Epithelial cell of proximal tubule (primary cell): ENCODE results near the gene HES4. TPM values are rescaled to one million over a fixed set of nuclear protein-coding genes. Genes with fewer than 3 reads are reported as not detected.

ENCODE experiments used
- DNase-seq: peaks from one replicate; pipeline ENCODE4 v3.0.0-alpha.2; 2011; ENCODE audit warnings: low read depth
- H3K4me3 ChIP-seq: 2 replicates; pipeline ENCODE4 v1.5.1; 2011; ENCODE audit warnings: low read depth, mild to moderate bottlenecking, low read length
- total RNA-seq: library from RNA; depleted of rRNA; stranded (reverse); fragments of >200 nt; gene quantifications from 2 replicates; pipeline ENCODE4 v1.2.3, GENCODE V29; 2015
- TF ChIP-seq, protein P1 (sequence below): conservative IDR thresholded peaks from 2 replicates; pipeline ENCODE4 v1.5.1; 2012; ENCODE audit warnings: low read depth, mild to moderate bottlenecking, low read length

The HES4 gene
- total RNA-seq, 1 donor from 2014 or later: 193 TPM

DNA sequence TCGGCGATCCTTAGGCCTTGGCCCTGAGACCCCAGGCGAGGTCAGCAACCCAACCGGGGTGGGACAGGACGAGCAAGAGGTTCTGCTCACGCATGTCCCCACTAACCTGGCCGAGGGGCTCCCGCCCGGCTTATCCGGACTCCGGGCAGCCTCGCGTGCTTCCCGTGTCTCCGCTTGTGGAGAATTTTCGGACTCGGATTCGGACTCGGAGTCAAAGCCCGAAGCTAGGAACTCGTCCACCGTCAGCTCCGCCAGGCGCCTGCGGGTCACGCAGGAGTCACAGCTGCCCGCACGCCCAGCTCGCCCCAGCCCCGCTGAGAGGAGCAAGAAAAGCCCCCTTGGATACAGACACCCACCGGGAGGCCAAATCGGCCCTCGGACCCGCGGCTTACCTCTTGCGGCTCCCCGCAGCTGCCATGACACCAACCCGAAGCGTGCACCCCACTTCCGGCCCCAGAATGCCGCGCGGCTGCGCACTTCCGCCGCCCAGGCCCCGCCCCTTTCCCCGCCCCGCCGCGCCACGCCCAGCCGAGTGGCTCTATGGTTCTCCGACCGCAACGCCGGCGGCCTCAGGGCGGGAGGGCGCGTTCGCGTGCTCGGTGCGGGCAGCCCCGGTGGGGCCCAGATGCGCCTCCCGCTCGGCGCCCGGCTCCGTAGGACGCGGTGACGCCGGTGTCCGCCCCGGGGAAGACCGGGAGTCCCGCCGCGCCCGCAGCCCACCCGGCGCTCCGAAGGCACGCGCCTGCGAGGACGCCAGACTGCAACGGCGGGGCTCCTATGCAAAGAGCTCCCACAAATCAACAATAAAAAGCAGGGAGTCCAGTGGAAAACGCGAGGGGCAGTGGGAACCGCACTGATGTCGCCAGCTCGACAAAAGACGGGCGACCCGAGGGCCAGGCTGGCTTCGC lies 40.8 kb downstream of the HES4 start, which contains the start of gene NOC2L:
NOC2L (minus strand) TSS at position 434 of the 908 bp plus-strand sequence; CDS start at position 418, 16 bp downstream.
- H3K4me3 ChIP-seq: peak within 1 kb of the TSS; percentile 99
- TF ChIP-seq, protein P1, sequence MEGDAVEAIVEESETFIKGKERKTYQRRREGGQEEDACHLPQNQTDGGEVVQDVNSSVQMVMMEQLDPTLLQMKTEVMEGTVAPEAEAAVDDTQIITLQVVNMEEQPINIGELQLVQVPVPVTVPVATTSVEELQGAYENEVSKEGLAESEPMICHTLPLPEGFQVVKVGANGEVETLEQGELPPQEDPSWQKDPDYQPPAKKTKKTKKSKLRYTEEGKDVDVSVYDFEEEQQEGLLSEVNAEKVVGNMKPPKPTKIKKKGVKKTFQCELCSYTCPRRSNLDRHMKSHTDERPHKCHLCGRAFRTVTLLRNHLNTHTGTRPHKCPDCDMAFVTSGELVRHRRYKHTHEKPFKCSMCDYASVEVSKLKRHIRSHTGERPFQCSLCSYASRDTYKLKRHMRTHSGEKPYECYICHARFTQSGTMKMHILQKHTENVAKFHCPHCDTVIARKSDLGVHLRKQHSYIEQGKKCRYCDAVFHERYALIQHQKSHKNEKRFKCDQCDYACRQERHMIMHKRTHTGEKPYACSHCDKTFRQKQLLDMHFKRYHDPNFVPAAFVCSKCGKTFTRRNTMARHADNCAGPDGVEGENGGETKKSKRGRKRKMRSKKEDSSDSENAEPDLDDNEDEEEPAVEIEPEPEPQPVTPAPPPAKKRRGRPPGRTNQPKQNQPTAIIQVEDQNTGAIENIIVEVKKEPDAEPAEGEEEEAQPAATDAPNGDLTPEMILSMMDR: no peak
- no peak for DNase-seq

DNA sequence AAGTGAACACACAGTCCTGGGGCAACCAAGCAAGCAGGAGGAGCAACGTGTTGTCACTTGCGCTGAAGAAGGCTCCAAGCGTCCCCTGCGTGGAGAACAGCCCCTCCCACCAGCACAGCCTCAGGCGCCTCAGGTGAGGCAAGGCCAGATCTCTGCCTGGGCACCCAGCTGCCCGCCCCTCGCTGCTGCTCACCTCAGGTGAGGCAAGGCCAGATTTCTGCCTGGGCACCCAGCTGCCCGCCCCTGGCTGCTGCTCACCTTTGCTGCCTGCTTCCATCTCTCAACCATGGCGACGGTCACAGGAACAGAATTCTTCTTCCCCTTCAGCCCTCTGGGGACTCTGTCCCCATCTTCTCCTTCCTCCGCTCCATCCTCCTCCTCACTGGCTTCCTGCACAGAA lies 43.3 kb downstream of the HES4 start:
- DNase-seq: no peak
- no peak overlapping the region for H3K4me3 ChIP-seq
- TF ChIP-seq, protein P1: no peak

DNA sequence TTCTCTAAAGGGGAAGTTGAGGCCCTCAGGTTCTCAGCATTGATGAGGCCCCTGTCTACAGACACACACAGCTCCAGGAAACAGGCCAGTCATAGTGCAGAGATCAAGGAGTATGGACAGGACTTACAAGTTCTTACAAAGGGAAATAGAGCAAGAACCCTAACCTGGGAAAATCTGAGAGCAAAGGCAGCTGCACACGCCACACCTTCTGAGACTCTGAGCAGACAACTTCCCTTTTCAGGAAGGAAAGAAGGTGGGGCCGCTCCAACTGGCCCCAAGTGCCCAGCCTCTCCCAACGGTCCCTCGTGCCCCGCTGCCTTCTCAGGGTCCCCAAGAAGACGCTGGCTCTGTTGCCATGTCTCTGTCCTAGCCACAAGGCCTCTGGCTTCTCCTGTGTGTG lies 44.4 kb downstream of the HES4 start:
- H3K4me3 ChIP-seq: no peak overlapping the region
- DNase-seq: no peak
- TF ChIP-seq, protein P1: no peak

DNA sequence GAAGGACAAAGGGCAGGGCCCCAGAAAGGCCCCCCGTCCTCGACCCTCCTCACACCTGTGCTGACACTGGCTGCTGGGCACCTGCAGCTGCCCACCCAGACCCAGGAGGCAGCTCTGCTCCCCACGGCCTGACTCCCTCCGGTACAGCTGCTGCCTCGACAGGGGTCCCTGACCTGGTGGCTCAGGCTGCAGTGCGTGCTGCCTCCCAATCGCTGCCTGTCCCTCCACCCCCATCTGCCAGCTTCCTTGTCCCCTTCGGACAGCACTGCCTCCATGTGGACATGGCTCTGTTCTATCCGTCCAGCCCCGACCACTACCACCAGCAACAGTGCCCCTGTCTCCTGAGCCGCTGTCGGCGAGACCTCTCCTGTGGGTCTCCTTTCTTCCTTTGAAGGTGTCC lies 45.0 kb downstream of the HES4 start:
- no peak for DNase-seq
- no peak overlapping the region for H3K4me3 ChIP-seq
- TF ChIP-seq, protein P1: no peak

DNA sequence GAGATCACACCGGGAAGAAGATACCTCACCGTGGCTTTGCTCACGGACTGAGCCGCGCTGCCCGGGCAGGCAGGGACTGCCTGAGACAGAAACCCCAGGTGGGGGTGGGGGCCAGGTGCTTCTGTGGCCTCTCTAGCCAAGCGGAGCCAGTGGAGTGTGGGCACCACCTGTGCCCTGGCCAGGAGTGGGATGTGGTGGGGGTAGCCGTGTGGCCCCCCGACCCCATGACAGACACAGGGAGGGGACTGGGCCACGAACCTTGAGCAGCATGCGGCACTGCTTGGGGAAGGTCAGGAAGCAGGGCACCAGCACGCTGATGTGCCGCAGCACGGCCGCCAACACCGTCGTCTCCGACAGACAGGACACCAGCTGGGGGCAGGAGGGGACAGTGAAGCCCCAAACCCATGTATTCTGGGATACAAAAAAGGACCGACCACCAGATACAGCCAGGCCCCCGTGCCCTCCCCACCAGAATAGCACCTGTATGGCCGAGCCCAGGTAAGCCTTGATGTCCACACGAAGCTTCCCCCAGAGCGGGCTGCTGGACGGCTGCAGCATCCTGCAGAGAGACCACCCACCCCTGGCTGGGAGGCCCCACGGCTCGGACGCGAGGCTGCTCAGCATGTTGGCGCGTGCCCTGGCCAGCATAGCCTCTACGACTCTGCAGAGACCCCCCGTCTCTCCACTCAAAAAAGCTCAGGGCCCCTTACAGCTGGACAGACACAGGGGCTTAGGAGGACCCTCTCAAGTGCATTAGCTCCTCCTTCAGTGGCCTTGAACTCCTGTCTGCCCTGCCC lies 46.2 kb downstream of the HES4 start:
- no peak for DNase-seq
- TF ChIP-seq, protein P1: no peak

DNA sequence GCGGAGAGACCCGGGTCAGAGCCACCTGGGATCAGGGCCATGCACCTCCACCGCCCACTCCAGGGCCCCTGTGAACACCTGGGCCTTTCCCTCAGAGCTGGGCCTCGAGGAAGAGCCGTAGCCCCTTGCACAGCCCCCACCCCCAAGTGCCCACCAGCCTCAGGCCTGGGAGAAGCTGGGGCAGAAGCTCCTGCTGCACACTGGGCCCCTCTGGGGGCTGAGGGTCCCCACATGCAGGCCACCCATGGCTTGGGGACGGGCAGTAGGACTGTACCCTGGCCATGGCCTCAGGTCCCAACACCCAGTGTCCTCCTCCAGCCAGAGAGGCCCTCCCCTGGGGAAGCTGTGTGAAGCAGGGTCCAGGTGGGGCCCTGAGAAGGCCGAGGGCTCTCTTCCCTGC lies 47.3 kb downstream of the HES4 start:
- TF ChIP-seq, protein P1: no peak
- no peak overlapping the region for H3K4me3 ChIP-seq
- no peak for DNase-seq

More for the DNA sequence above, 46.2 kb downstream of the HES4 start:
- H3K4me3 ChIP-seq: no peak overlapping the region
